SK-N-SH (cell line): ENCODE measurements around the gene PAQR5. TPM values are rescaled to one million over a fixed set of nuclear protein-coding genes. Genes with fewer than 3 reads are reported as not detected.

Source experiments
- CTCF ChIA-PET: fragments of 300-600, 350-600 bp; formaldehyde crosslinking; extraction: SDS; loops from one replicate; lab custom pipeline; 2021; lab: Yijun Ruan, JAX
- POLR2A ChIA-PET: fragments of 350-600 bp; sonication (Branson Sonifier 250); formaldehyde crosslinking; extraction: SDS; loops from one replicate; lab custom pipeline; 2020; ENCODE audit warnings: antibody characterized with exemption, inconsistent platforms; lab: Yijun Ruan, JAX
- DNase-seq: peaks from one replicate; pipeline ENCODE4 v3.0.0; 2012
- H2AFZ ChIP-seq: fragments of 200-600 bp; sonication (generic); 2 replicates; pipeline ENCODE4 v1.8.1; 2016; ENCODE audit warnings: antibody characterized with exemption, mild to moderate bottlenecking, low read depth
- H3F3A ChIP-seq: fragments of 200-600 bp; sonication (generic); replicated peaks from 2 replicates; pipeline ENCODE3; 2016; ENCODE audit warnings: antibody characterized with exemption, mild to moderate bottlenecking; ENCODE audit not compliant: insufficient read depth
- H3K27ac ChIP-seq, 2 experiments: fragments of 200-500 bp in 1 of 2; fragments of 200-600 bp in 1 of 2; sonication (Bioruptor generic) in 1 of 2; sonication (generic), shearing (Covaris generic) in 1 of 2; 2 replicates each; pipeline versions ENCODE4 v1.5.1 to v1.6.1; 2014 to 2016; ENCODE audit warnings: low read depth in 2 of 2, inconsistent platforms in 1 of 2, low read length in 1 of 2, mild to moderate bottlenecking in 1 of 2, mixed read lengths in 1 of 2
- H3K27me3 ChIP-seq: fragments of 200-600 bp; sonication (generic), shearing (Covaris generic); 2 replicates; pipeline ENCODE4 v1.6.1; 2016; ENCODE audit warnings: mixed run types; ENCODE audit not compliant: insufficient read depth
- H3K36me3 ChIP-seq, 2 experiments: fragments of 200-500 bp in 1 of 2; fragments of 200-600 bp in 1 of 2; sonication (Bioruptor generic) in 1 of 2; sonication (generic) in 1 of 2; replicated peaks in 1 of 2; 2 replicates each; pipeline versions ENCODE3 to v1.5.1; 2014 to 2016; ENCODE audit warnings: low read length in 1 of 2, mild to moderate bottlenecking in 1 of 2; ENCODE audit not compliant: insufficient read depth in 2 of 2, control insufficient read depth in 1 of 2
- H3K4me1 ChIP-seq, 2 experiments: fragments of 200-500 bp in 1 of 2; fragments of 200-600 bp in 1 of 2; sonication (Bioruptor generic) in 1 of 2; sonication (generic), shearing (Covaris generic) in 1 of 2; 2 replicates each; pipeline versions ENCODE4 v1.5.1 to v1.6.1; 2014 to 2016; ENCODE audit warnings: low read depth in 1 of 2, low read length in 1 of 2, mixed run types in 1 of 2; ENCODE audit not compliant: insufficient read depth in 2 of 2, control insufficient read depth in 1 of 2
- H3K4me2 ChIP-seq: fragments of 200-600 bp; sonication (generic), shearing (Covaris generic); 2 replicates; pipeline ENCODE4 v1.6.1; 2017; ENCODE audit warnings: mixed run types
- H3K4me3 ChIP-seq, 2 experiments: fragments of 200-500 bp in 1 of 2; fragments of 200-600 bp in 1 of 2; sonication (Bioruptor generic) in 1 of 2; sonication (generic), shearing (Covaris generic) in 1 of 2; 2 replicates each; pipeline versions ENCODE4 v1.5.1 to v1.8.1; 2014 to 2016; ENCODE audit warnings: low read depth in 2 of 2, inconsistent platforms in 1 of 2, low read length in 1 of 2, mild to moderate bottlenecking in 1 of 2, mixed read lengths in 1 of 2, moderate library complexity in 1 of 2
- H3K79me2 ChIP-seq: fragments of 200-600 bp; sonication (generic); 2 replicates; pipeline ENCODE4 v1.8.1; 2017; ENCODE audit warnings: mild to moderate bottlenecking; ENCODE audit not compliant: insufficient read depth
- H3K9ac ChIP-seq: fragments of 200-600 bp; sonication (generic); 2 replicates; pipeline ENCODE4 v1.6.1; 2017; ENCODE audit warnings: mixed run types
- H3K9me2 ChIP-seq: fragments of 200-600 bp; sonication (generic); 2 replicates; pipeline ENCODE4 v1.6.1; 2017; ENCODE audit warnings: mixed run types
- H3K9me3 ChIP-seq: fragments of 200-600 bp; sonication (generic); 2 replicates; pipeline ENCODE4 v1.6.1; 2017; ENCODE audit warnings: mixed run types, mild to moderate bottlenecking, moderate library complexity
- H4K20me1 ChIP-seq: fragments of 200-600 bp; sonication (generic); 2 replicates; pipeline ENCODE4 v1.6.1; 2017; ENCODE audit warnings: mild to moderate bottlenecking, mixed run types; ENCODE audit not compliant: insufficient read depth
- EZH2phosphoT487 ChIP-seq: fragments of 200-600 bp; sonication (generic); IDR thresholded peaks from 2 replicates; pipeline ENCODE4 v1.6.1; 2017; ENCODE audit warnings: low read depth, mixed run types, mild to moderate bottlenecking, antibody characterized with exemption, moderate library complexity, borderline replicate concordance
- FOSL2 ChIP-seq: IDR thresholded peaks from 2 replicates; pipeline ENCODE4 v1.4.0; 2012; ENCODE audit warnings: low read depth, mild to moderate bottlenecking, moderate library complexity, borderline replicate concordance
- FOXJ3 ChIP-seq: sonication (generic); formaldehyde crosslinking; IDR thresholded peaks from 2 replicates; pipeline ENCODE4 v1.5.1; 2020; ENCODE audit warnings: mild to moderate bottlenecking, missing genetic modification reagents
- FOXM1 ChIP-seq: IDR thresholded peaks from 2 replicates; pipeline ENCODE4 v1.4.0; 2012; ENCODE audit warnings: low read depth, mild to moderate bottlenecking
- GATA2 ChIP-seq: sonication (generic); formaldehyde crosslinking; IDR thresholded peaks from 2 replicates; pipeline ENCODE4 v1.5.0; 2020; ENCODE audit warnings: mild to moderate bottlenecking, missing genetic modification reagents
- REST ChIP-seq: IDR thresholded peaks from 2 replicates; pipeline ENCODE4 v1.6.1; 2012; ENCODE audit warnings: mild to moderate bottlenecking, low read depth, low read length, moderate library complexity
- RFX5 ChIP-seq: IDR thresholded peaks from 2 replicates; pipeline ENCODE4 v1.6.1; 2012; ENCODE audit warnings: mild to moderate bottlenecking, improper control_type of control experiment, low read length
- TCF12 ChIP-seq: IDR thresholded peaks from 2 replicates; pipeline ENCODE4 v1.4.0; 2012
- TEAD4 ChIP-seq: IDR thresholded peaks from 2 replicates; pipeline ENCODE4 v1.4.0; 2012; ENCODE audit warnings: mild to moderate bottlenecking, borderline replicate concordance; ENCODE audit not compliant: insufficient read depth
- USF2 ChIP-seq: fragments of 150-350 bp; IDR thresholded peaks from 2 replicates; pipeline ENCODE4 v1.6.1; 2017; ENCODE audit warnings: antibody characterized with exemption, low read length, low read depth, borderline replicate concordance
- YY1 ChIP-seq: IDR thresholded peaks from 2 replicates; pipeline ENCODE4 v1.4.0; 2012; ENCODE audit warnings: low read depth, mild to moderate bottlenecking
- WGBS: methylation state at CpG from one replicate; pipeline ENCODE4 v1.1.6; 2017; ENCODE audit warnings: low lambda C conversion rate; 5-methylcytosine and 5-hydroxymethylcytosine counted together
- polyA plus RNA-seq, 3 experiments: library from polyadenylated mRNA; depleted of rRNA; stranded (reverse); fragments of >200 nt; gene quantifications; 2 replicates each; pipeline ENCODE4 v1.2.3, GENCODE V29; 2012
- TF ChIP-seq, protein P1 (sequence below): IDR thresholded peaks from 2 replicates; pipeline ENCODE4 v1.4.0; 2012; ENCODE audit warnings: low read depth
- TF ChIP-seq, protein P2 (sequence below): fragments of 200-600 bp; sonication (generic); IDR thresholded peaks from 2 replicates; pipeline ENCODE4 v1.6.1; 2017; ENCODE audit warnings: antibody characterized with exemption, mild to moderate bottlenecking, moderate library complexity

Gene PAQR5
- polyA plus RNA-seq, 1 of the 3 experiments (the other 2 are of a cell fraction): 3.9 TPM

- Histone ChIP-seq H3K79me2 (peaks cover 77% of the 10 kb centered on the region), H3K27ac (no peak overlapping the region), H3K9ac (no peak overlapping the region), H4K20me1 (no peaks in the 10 kb centered on the region), H3K4me2 (no peak overlapping the region), H3F3A (no peaks in the 10 kb centered on the region), H3K36me3 (peaks cover 41 to 48% of the 10 kb centered on the region in 2 experiments), H3K4me3 (no peak overlapping the region), H3K4me1 (peaks cover 0 to 14% of the 10 kb centered on the region in 2 experiments; a peak in 2 of 4 replicates), H3K27me3 (no peaks in the 10 kb centered on the region), H3K9me2 (no peaks in the 10 kb centered on the region), H2AFZ (no peak overlapping the region), H3K9me3 (no peaks in the 10 kb centered on the region)
- POLR2A ChIA-PET: no interaction called here
- CTCF ChIA-PET: no interaction called here
- TF ChIP-seq TCF12: no peak
- TF ChIP-seq FOXJ3 (CRISPR knock-in tag): no peak
- DNase-seq: no peak
These were observed 122.8 kb downstream of the PAQR5 start for GRCh38 chr15:69421498-69421897.

DNA sequence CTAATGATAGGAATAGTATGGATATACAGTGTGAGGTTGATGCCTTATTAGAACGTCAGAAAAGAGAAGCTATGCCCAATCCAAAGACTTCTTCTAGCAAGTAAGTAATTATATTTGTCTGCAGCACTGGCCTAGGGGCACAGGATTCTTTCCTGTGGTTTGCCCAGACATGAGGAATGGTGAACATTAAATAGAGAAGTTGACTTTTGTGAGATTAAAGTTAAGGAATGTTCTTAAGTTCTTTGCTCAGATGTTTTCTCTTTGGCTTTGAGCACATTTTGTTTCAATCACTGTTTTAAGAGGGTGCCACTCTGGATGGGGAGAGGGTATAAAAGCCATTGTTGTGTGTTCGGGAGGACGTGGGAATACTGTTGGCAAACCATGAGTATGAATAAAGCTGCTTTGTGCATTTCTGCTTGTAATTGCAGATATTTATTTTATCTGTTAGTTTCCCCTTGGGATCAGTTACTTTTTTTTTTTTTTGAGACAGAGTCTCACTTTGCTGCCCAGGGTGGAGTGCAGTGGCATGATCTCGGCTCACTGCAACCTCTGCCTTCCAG lies 123.7 kb downstream of the PAQR5 start:
- DNase-seq: no peak
- H3K27ac ChIP-seq: no peak overlapping the region
- no peaks in the 10 kb centered on the region for H4K20me1 ChIP-seq
- peaks cover 72% of the 10 kb centered on the region for H3K79me2 ChIP-seq
- WGBS: 82% methylated on average over 4 of the region's 4 CpGs
- no peak overlapping the region for H2AFZ ChIP-seq
- H3K4me3 ChIP-seq: no peak overlapping the region
- no peaks in the 10 kb centered on the region for H3K9me3 ChIP-seq
- no peaks in the 10 kb centered on the region for H3K27me3 ChIP-seq
- no peak overlapping the region for H3K4me2 ChIP-seq
- no peaks in the 10 kb centered on the region for H3F3A ChIP-seq
- H3K4me1 ChIP-seq: peaks cover 0 to 10% of the 10 kb centered on the region in 2 experiments; a peak in 2 of 4 replicates
- ChIA-PET CTCF (interaction anchor here (1.3 to 2.0 kb wide), 2 partner anchors 28 to 363 kb away, joined by 3 to 6 read pairs; no protein-coding TSS in a partner anchor), POLR2A (no interaction called here)
- no peak overlapping the region for H3K9ac ChIP-seq
- peaks cover 49 to 55% of the 10 kb centered on the region in 2 experiments for H3K36me3 ChIP-seq
- TF ChIP-seq FOXM1: no peak
- no peak for TF ChIP-seq TCF12
- H3K9me2 ChIP-seq: no peaks in the 10 kb centered on the region

DNA sequence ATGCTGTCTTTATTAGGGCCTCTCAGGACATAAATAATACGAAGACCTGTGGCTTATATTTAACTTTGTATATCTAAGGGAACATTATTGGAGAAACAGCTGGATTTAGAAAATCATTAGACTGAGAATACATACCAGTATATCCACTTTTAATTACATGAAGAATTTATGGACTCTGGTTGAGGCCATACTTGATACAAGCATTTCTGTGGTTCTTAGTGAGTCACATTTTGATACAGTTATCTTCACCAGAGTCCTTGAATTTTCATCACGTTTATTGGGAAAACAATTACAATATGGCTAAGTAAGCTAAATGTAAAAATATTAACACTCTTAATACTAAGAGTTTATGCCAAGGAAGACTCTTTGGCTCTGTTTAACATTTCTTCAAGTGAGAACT lies 125.3 kb downstream of the PAQR5 start:
- no peak overlapping the region for H2AFZ ChIP-seq
- DNase-seq: no peak
- WGBS: 88% methylated on average over 2 of the region's 2 CpGs
- no peak overlapping the region for H3K4me3 ChIP-seq
- no peaks in the 10 kb centered on the region for H3K4me1 ChIP-seq
- H3F3A ChIP-seq: no peaks in the 10 kb centered on the region
- H4K20me1 ChIP-seq: no peaks in the 10 kb centered on the region
- H3K27me3 ChIP-seq: no peaks in the 10 kb centered on the region
- peaks cover 66% of the 10 kb centered on the region for H3K79me2 ChIP-seq
- ChIA-PET CTCF (interaction anchor here (2.0 kb wide), 1 partner anchor 29 kb away, joined by 6 read pairs; no protein-coding TSS in a partner anchor), POLR2A (no interaction called here)
- H3K27ac ChIP-seq: no peak overlapping the region
- H3K9ac ChIP-seq: no peak overlapping the region
- H3K9me3 ChIP-seq: no peaks in the 10 kb centered on the region
- no peaks in the 10 kb centered on the region for H3K9me2 ChIP-seq
- no peak overlapping the region for H3K4me2 ChIP-seq
- peaks cover 47 to 58% of the 10 kb centered on the region in 2 experiments for H3K36me3 ChIP-seq
- TF ChIP-seq FOXJ3 (CRISPR knock-in tag) (no peak), USF2 (no peak), RFX5 (no peak), TCF12 (no peak), YY1 (no peak), FOSL2 (no peak), REST (no peak), GATA2 (CRISPR knock-in tag) (no peak), FOXM1 (no peak), TEAD4 (no peak), EZH2phosphoT487 (no peak)
- TF ChIP-seq, protein P1, sequence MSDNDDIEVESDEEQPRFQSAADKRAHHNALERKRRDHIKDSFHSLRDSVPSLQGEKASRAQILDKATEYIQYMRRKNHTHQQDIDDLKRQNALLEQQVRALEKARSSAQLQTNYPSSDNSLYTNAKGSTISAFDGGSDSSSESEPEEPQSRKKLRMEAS: no peak
- TF ChIP-seq, protein P2, sequence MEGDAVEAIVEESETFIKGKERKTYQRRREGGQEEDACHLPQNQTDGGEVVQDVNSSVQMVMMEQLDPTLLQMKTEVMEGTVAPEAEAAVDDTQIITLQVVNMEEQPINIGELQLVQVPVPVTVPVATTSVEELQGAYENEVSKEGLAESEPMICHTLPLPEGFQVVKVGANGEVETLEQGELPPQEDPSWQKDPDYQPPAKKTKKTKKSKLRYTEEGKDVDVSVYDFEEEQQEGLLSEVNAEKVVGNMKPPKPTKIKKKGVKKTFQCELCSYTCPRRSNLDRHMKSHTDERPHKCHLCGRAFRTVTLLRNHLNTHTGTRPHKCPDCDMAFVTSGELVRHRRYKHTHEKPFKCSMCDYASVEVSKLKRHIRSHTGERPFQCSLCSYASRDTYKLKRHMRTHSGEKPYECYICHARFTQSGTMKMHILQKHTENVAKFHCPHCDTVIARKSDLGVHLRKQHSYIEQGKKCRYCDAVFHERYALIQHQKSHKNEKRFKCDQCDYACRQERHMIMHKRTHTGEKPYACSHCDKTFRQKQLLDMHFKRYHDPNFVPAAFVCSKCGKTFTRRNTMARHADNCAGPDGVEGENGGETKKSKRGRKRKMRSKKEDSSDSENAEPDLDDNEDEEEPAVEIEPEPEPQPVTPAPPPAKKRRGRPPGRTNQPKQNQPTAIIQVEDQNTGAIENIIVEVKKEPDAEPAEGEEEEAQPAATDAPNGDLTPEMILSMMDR: no peak
